ENCODE data around the gene CST9.

- no peak for TF ChIP-seq CTCF (IDR thresholded peaks at IDR 0.05; ENCODE audit: poor library complexity)
- no peak for TF ChIP-seq EZH2phosphoT487 (IDR thresholded peaks at IDR 0.05; ENCODE audit: low read depth, severe bottlenecking, unreplicated experiment)
Observed at GRCh38 chr20:23596579-23597250, 9.0 kb downstream of the CST9 start.

Data from hepatocyte (in vitro differentiated cells).